ACC112 (cell line): ENCODE results near the gene GDA.
"Not testable (repeated sequence)": the region's sequence is repeated elsewhere in the genome, so short reads cannot be mapped to it uniquely, and the experiment has no call there.

Source experiments
- H2AFZ ChIP-seq: fragments of 200-600 bp; sonication (generic); one replicate; pipeline ENCODE4 v1.6.0; 2017; ENCODE audit warnings: antibody characterized with exemption, low read length; ENCODE audit not compliant: unreplicated experiment
- H3K27ac ChIP-seq: fragments of 200-600 bp; sonication (generic); 2 replicates; pipeline ENCODE4 v1.5.1; 2014; ENCODE audit warnings: low read depth, mild to moderate bottlenecking, antibody characterized with exemption, low read length, moderate library complexity
- H3K27me3 ChIP-seq: fragments of 200-600 bp; sonication (generic); 2 replicates; pipeline ENCODE4 v1.6.1; 2014; ENCODE audit warnings: mild to moderate bottlenecking, antibody characterized with exemption, low read length, moderate library complexity, mixed read lengths; ENCODE audit not compliant: insufficient read depth
- H3K36me3 ChIP-seq: fragments of 200-600 bp; sonication (generic); 2 replicates; pipeline ENCODE4 v1.6.1; 2016; ENCODE audit warnings: mild to moderate bottlenecking, antibody characterized with exemption, low read length, moderate library complexity, mixed read lengths; ENCODE audit not compliant: insufficient read depth
- H3K4me1 ChIP-seq: fragments of 200-600 bp; sonication (generic); one replicate; pipeline ENCODE4 v1.6.1; 2016; ENCODE audit warnings: low read length, mixed read lengths; ENCODE audit not compliant: insufficient read depth, unreplicated experiment, control insufficient read depth
- H3K4me3 ChIP-seq: fragments of 200-600 bp; sonication (generic); 2 replicates; pipeline ENCODE4 v1.5.1; 2014; ENCODE audit warnings: mild to moderate bottlenecking, low read depth, low read length
- H3K79me2 ChIP-seq: fragments of 200-600 bp; sonication (generic); one replicate; pipeline ENCODE4 v1.6.0; 2016; ENCODE audit warnings: low read length; ENCODE audit not compliant: control insufficient read depth, unreplicated experiment, insufficient read depth

Gene GDA

DNA sequence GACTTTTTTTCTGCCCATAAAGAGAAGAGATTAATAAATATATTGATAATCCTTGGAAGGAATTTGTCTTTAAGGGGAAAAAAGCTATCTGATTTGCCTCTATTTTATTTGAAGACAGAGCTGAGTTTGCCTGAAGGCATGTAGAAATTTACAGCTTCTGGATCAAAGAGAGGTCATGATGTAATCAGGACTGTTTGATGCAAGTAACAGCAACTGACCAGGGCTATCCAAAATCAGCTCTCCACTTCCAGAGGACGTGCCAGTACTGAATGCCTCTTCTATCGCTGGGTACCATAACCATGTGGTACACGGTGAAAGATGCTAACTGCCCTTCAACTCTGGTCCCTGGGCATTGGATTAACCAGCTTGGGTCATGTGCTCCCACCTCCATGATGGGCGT lies 125.2 kb downstream of the GDA start:
- H3K79me2 ChIP-seq, result no peaks in the 10 kb centered on the region
- no peak overlapping the region for H2AFZ ChIP-seq
- H3K27ac ChIP-seq, result no peak overlapping the region
- no peak overlapping the region for H3K4me3 ChIP-seq
- H3K36me3 ChIP-seq, result no peaks in the 10 kb centered on the region
- peaks cover 27% of the 10 kb centered on the region for H3K27me3 ChIP-seq
- H3K4me1 ChIP-seq, result no peaks in the 10 kb centered on the region

DNA sequence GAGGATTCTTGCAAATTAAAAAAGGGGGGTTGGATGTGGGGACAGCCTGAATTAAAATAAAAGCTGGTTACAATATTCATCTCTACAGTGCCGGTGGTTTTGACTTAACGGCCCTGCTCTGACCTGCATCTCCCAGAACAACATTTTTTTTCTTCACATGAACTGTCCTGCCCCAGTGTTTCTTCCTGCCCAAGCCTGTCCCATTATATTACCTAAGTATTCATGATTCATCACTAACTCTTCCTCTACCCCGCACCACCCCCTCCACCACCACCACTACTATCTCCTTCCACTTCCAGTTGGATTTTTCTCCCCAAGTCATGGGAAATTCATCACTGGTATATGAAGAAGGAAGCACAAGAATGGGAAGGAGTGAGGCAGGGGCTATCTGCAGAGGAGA lies 125.7 kb downstream of the GDA start:
- H3K27ac ChIP-seq, result no peak overlapping the region
- H3K27me3 ChIP-seq, result peaks cover 27% of the 10 kb centered on the region
- H2AFZ ChIP-seq, result no peak overlapping the region
- no peaks in the 10 kb centered on the region for H3K79me2 ChIP-seq
- no peaks in the 10 kb centered on the region for H3K4me1 ChIP-seq
- no peak overlapping the region for H3K4me3 ChIP-seq
- no peaks in the 10 kb centered on the region for H3K36me3 ChIP-seq

DNA sequence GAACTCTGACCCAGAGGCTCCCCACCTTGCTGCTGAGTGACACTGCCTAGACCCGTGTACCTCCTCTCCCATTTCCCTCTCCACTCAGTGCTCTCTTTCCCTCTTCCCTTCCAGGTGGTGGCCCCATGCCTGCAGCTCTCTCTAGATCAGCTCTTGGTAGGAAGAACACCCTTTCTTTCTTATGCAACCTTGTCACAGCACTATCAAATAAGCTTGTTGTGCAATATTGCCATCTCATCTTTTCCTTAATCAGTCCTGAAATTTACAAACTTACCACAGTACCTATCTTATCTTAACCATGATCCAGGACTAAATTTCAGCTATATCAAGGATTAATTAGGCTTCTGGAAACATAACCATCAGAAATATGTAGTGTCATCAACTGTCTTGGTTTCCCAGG lies 127.2 kb downstream of the GDA start:
- no peaks in the 10 kb centered on the region for H3K79me2 ChIP-seq
- no peaks in the 10 kb centered on the region for H3K4me1 ChIP-seq
- H3K27ac ChIP-seq, result no peak overlapping the region
- no peaks in the 10 kb centered on the region for H3K36me3 ChIP-seq
- no peak overlapping the region for H2AFZ ChIP-seq
- H3K4me3 ChIP-seq, result no peak overlapping the region
- peaks cover 27% of the 10 kb centered on the region for H3K27me3 ChIP-seq

- no peaks in the 10 kb centered on the region for H3K79me2 ChIP-seq
- H3K4me1 ChIP-seq, result no peaks in the 10 kb centered on the region
- no peak overlapping the region for H2AFZ ChIP-seq
- H3K27me3 ChIP-seq, result peaks cover 15% of the 10 kb centered on the region; the same call in 1 of the 2 replicates
- no peaks in the 10 kb centered on the region for H3K36me3 ChIP-seq
- no peak overlapping the region for H3K4me3 ChIP-seq
- no peak overlapping the region for H3K27ac ChIP-seq
Measured at GRCh38 chr9:72278959-72279358, 129.7 kb downstream of the GDA start.

DNA sequence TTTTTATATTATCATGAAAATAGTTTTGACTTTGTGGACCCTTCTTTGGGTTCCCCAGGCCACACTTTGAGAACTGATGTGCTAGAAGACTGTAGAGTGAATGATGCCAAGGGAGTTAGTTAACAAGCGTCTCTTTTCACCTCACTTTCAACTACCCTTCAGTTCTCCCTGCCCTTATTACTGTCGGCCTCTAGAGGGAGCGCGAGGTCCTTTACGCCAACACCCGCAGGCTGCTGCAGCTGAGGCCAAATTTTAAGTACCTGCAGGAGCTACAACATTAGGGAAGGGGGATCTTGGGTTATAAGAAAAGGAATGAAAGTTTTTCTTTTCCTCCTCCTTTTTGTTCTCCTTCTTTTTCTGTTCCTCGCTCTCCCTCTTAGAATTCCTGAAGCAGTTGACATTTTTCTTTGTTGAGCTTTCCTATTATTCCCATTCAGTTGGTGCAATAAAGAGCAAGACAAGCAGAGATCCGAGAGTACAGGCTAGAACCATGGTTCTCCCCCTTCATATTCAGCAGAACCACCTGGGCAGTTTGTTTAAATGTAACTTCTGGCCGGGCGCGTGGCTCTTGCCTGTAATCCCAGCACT lies 131.8 kb downstream of the GDA start:
- H3K79me2 ChIP-seq, result no peaks in the 10 kb centered on the region
- peaks cover 4% of the 10 kb centered on the region; the same call in 1 of the 2 replicates for H3K27me3 ChIP-seq
- no peaks in the 10 kb centered on the region for H3K4me1 ChIP-seq
- no peak overlapping the region for H3K27ac ChIP-seq
- no peaks in the 10 kb centered on the region for H3K36me3 ChIP-seq
- no peak overlapping the region for H2AFZ ChIP-seq
- H3K4me3 ChIP-seq, result no peak overlapping the region

GRCh38 chr9:72289401-72289800 lies 140.2 kb downstream of the GDA start:
- Histone ChIP-seq H2AFZ (no peak overlapping the region), H3K79me2 (no peaks in the 10 kb centered on the region), H3K27me3 (no peaks in the 10 kb centered on the region), H3K4me3 (no peak overlapping the region), H3K27ac (no peak overlapping the region), H3K36me3 (no peaks in the 10 kb centered on the region), H3K4me1 (peaks cover 13% of the 10 kb centered on the region)

DNA sequence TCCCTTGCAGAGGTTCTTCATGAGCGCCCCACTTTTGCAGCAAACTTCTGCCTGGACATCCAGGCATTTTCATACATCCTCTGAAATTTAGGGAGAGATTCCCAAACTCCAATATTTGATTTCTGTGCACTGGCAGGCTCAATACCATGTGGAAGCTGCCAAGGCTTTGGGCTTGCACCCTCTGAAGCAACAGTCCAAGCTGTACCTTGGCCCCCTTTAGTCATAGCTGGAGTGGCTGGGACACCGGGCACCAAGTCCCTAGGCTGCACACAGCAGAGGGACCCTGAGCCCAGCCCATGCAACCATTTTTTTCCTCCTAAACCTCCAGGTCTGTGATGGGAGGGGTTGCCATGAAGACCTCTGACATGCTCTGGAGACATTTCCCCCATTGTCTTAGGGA lies 141.1 kb downstream of the GDA start:
- Histone ChIP-seq H3K79me2 (no peaks in the 10 kb centered on the region), H3K27me3 (no peaks in the 10 kb centered on the region), H3K27ac (no peak overlapping the region), H3K4me1 (peaks cover 13% of the 10 kb centered on the region), H2AFZ (no peak overlapping the region), H3K36me3 (no peaks in the 10 kb centered on the region), H3K4me3 (no peak overlapping the region)

- not testable (repeated sequence) for H3K4me3 ChIP-seq, H3K27ac ChIP-seq, H3K79me2 ChIP-seq, H3K36me3 ChIP-seq, H2AFZ ChIP-seq, H3K27me3 ChIP-seq
- H3K4me1 ChIP-seq, result peaks cover 13% of the 10 kb centered on the region
Measured at GRCh38 chr9:72291576-72291975, 142.3 kb downstream of the GDA start.

GRCh38 chr9:72292256-72292682 lies 143.0 kb downstream of the GDA start:
- Histone ChIP-seq H3K79me2 (no peaks in the 10 kb centered on the region), H3K36me3 (no peaks in the 10 kb centered on the region), H3K27ac (peak overlapping the region; percentile 55), H3K4me3 (peak overlapping the region; percentile 13; the same call in 1 of the 2 replicates), H2AFZ (no peak overlapping the region), H3K4me1 (peaks cover 13% of the 10 kb centered on the region), H3K27me3 (no peaks in the 10 kb centered on the region)

DNA sequence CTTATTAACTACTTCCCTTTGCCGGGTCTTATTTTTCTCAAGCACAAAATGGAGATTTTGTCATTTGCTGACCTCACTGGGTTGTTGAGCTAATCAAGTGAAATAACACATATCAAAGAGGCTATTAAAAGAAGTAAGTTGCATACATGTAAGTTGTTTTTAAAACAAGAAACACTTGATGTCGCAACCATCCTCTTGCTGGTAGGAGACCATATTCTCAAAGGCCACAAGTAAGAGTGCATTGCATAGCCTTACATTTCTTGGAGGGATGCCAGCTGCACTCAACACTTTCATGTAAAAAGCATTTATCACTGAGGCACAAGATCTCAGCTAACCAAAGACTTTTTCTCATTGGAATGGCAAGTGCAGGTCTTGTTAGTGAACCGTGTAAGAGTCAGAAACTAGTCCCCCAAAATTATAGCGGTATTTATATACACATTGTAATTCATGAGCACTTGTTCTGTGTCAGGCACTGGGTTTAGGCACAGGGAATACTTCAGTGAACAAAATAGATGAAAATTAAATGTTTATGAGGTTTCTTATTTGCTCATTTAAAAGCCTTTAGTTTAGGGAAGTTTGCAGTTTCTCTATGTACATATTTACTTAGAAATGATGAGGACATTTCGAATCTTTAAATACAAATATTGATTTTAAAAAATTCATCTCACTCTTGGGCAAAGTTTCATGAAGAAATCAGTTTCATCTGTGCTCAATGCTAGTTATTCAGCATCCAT lies 143.8 kb downstream of the GDA start:
- Histone ChIP-seq H2AFZ (peak overlapping the region; percentile 29), H3K4me3 (peak overlapping the region; percentile 13; the same call in 1 of the 2 replicates), H3K27me3 (no peaks in the 10 kb centered on the region), H3K4me1 (peaks cover 13% of the 10 kb centered on the region), H3K36me3 (no peaks in the 10 kb centered on the region), H3K79me2 (no peaks in the 10 kb centered on the region), H3K27ac (peak overlapping the region; percentile 55)

DNA sequence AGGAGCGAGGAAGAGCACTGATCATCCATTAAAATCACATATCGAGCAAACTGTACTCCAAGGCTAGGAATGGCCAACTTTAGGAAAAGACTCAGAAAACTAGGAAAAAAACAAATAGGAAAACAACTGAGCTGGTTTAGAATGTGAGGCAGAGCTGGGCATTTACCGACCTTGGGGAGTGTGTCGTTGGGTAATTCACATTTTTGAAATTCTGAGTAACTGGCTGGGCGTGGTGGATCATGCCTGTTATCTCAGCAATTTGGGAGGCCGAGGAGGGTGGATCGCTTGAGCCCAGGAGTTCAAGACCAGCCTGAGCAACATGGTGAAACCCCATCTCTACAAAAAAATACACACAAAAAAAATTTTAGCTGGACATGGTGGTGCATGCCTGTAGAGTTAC lies 145.7 kb downstream of the GDA start:
- H3K79me2 ChIP-seq, result no peaks in the 10 kb centered on the region
- H3K36me3 ChIP-seq, result no peaks in the 10 kb centered on the region
- no peaks in the 10 kb centered on the region for H3K27me3 ChIP-seq
- H3K27ac ChIP-seq, result no peak overlapping the region
- no peak overlapping the region for H3K4me3 ChIP-seq
- H3K4me1 ChIP-seq, result peaks cover 13% of the 10 kb centered on the region
- no peak overlapping the region for H2AFZ ChIP-seq
